ENCODE data around the gene PDK4. TPM values are rescaled to one million over a fixed set of nuclear protein-coding genes. Genes with fewer than 3 reads are reported as not detected.

Gene PDK4
- total and polyA plus RNA-seq, 9 of the 15 experiments (the other 6 are each of a cell fraction or from before 2014, with no cell fraction given): 0.03 to 0.24 (median 0.08) TPM; not detected in 2

GRCh38 chr7:95583834-95584621, 12.3 kb downstream of the PDK4 start (continued):
- no peak for TF ChIP-seq CTCF (IDR thresholded peaks at IDR 0.05 in 2 of 3, conservative IDR thresholded peaks at IDR 0.05 in 1 of 3; ENCODE audit: insufficient read depth in 2 of 3, low read depth in 1 of 3, low read length in 3 of 3)
- no peak for TF ChIP-seq ZNF507 (tag; conservative IDR thresholded peaks at IDR 0.05)
- TF ChIP-seq LCOR (CRISPR knock-in tag; IDR thresholded peaks at IDR 0.05): no peak
- TF ChIP-seq, protein P1, sequence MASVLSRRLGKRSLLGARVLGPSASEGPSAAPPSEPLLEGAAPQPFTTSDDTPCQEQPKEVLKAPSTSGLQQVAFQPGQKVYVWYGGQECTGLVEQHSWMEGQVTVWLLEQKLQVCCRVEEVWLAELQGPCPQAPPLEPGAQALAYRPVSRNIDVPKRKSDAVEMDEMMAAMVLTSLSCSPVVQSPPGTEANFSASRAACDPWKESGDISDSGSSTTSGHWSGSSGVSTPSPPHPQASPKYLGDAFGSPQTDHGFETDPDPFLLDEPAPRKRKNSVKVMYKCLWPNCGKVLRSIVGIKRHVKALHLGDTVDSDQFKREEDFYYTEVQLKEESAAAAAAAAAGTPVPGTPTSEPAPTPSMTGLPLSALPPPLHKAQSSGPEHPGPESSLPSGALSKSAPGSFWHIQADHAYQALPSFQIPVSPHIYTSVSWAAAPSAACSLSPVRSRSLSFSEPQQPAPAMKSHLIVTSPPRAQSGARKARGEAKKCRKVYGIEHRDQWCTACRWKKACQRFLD (CRISPR knock-in tag; IDR thresholded peaks at IDR 0.05): no peak
- no peak for TF ChIP-seq HNRNPH1 (optimal IDR thresholded peaks at IDR 0.05; ENCODE audit: low read depth, low read length)
- TF ChIP-seq HDAC2 (IDR thresholded peaks at IDR 0.05): no peak
- TF ChIP-seq ZNF280A (IDR thresholded peaks at IDR 0.05; ENCODE audit: low read depth, partially characterized antibody): no peak

All from K562 (cell line).